OCI-LY7 (cell line): ENCODE data around the gene VASH2.
"Not testable (repeated sequence)": the region's sequence is repeated elsewhere in the genome, so short reads cannot be mapped to it uniquely, and the experiment has no call there.

Experiments
- CTCF ChIP-seq: fragments of 200-600 bp; sonication (generic); conservative IDR thresholded peaks from 2 replicates; pipeline ENCODE4 v1.5.1; 2014; ENCODE audit warnings: mild to moderate bottlenecking, antibody characterized with exemption, low read length, moderate library complexity, mixed read lengths
- EZH2phosphoT487 ChIP-seq: fragments of 200-600 bp; sonication (generic); IDR thresholded peaks from 2 replicates; pipeline ENCODE4 v1.6.1; 2018; ENCODE audit warnings: low read depth, borderline replicate concordance, mild to moderate bottlenecking, mixed run types, antibody characterized with exemption, low read length, moderate library complexity, mixed read lengths

- TF ChIP-seq CTCF, EZH2phosphoT487: not testable (repeated sequence)
These were observed 36.2 kb upstream of the VASH2 start for GRCh38 chr1:212914110-212914509.
